ENCODE measurements around the gene PDPK1. TPM values are rescaled to one million over a fixed set of nuclear protein-coding genes. Genes with fewer than 3 reads are reported as not detected.
"Not testable (repeated sequence)": the region's sequence is repeated elsewhere in the genome, so short reads cannot be mapped to it uniquely, and the experiment has no call there.

Gene PDPK1
- total and polyA plus RNA-seq, 2 experiments from 2014 or later, result 27.1 to 29.8 TPM

GRCh38 chr16:2603165-2604015 lies 65.6 kb downstream of the PDPK1 start:
- H3K4me1 ChIP-seq (ENCODE audit: insufficient read depth), result no peaks in the 10 kb centered on the region

GRCh38 chr16:2604016-2604369 lies 66.2 kb downstream of the PDPK1 start:
- H2AFZ ChIP-seq, result peak overlapping the region; percentile 32
- peaks cover 23% of the 10 kb centered on the region for H3K79me2 ChIP-seq
- not testable (repeated sequence) for H3K27me3 ChIP-seq; H3K9me3 ChIP-seq (ENCODE audit: low read depth); H3K9me2 ChIP-seq (replicated peaks; ENCODE audit: insufficient read depth); DNase-seq (ENCODE audit: low spot score); H4K20me1 ChIP-seq (ENCODE audit: insufficient read depth, poor library complexity, severe bottlenecking); H3K36me3 ChIP-seq (replicated peaks; ENCODE audit: insufficient read depth, low read depth); H3K4me1 ChIP-seq (ENCODE audit: insufficient read depth)
- 4% methylated on average over 12 of the region's 12 CpGs for WGBS (ENCODE audit: low lambda C conversion rate, missing lambda C conversion rate)
- H3K4me3 ChIP-seq, result peak overlapping the region; percentile 83
- H3K27ac ChIP-seq, result peak overlapping the region; percentile 83
- H3K4me2 ChIP-seq, result peak overlapping the region; percentile 91

More at GRCh38 chr16:2603165-2604015, 65.6 kb downstream of the PDPK1 start:
- peak; percentile 97 for DNase-seq (ENCODE audit: low spot score)
- Histone ChIP-seq H3K27ac (peak overlapping the region; percentile 83), H2AFZ (peak overlapping the region; percentile 54), H3K4me2 (peak overlapping the region; percentile 91), H3K79me2 (peaks cover 23% of the 10 kb centered on the region), H3K36me3 (replicated peaks; ENCODE audit: insufficient read depth, low read depth) (no peaks in the 10 kb centered on the region), H3K9me2 (replicated peaks; ENCODE audit: insufficient read depth) (no peaks in the 10 kb centered on the region), H3K9me3 (ENCODE audit: low read depth) (no peaks in the 10 kb centered on the region), H4K20me1 (ENCODE audit: insufficient read depth, poor library complexity, severe bottlenecking) (no peaks in the 10 kb centered on the region), H3K4me3 (peak overlapping the region; percentile 83), H3K27me3 (no peaks in the 10 kb centered on the region)
- under 1% methylated on average over 58 of the region's 58 CpGs for WGBS (ENCODE audit: low lambda C conversion rate, missing lambda C conversion rate)
- TF ChIP-seq EZH2phosphoT487 (IDR thresholded peaks at IDR 0.05; ENCODE audit: low read depth, severe bottlenecking, unreplicated experiment), result no peak
- TF ChIP-seq EZH2 (IDR thresholded peaks at IDR 0.05; ENCODE audit: borderline replicate concordance), result no peak
- TF ChIP-seq CTCF (IDR thresholded peaks at IDR 0.05; ENCODE audit: poor library complexity), result no peak

- H3K27me3 ChIP-seq; H2AFZ ChIP-seq; DNase-seq (ENCODE audit: low spot score); H3K9me2 ChIP-seq (replicated peaks; ENCODE audit: insufficient read depth); H3K36me3 ChIP-seq (replicated peaks; ENCODE audit: insufficient read depth, low read depth); H3K4me1 ChIP-seq (ENCODE audit: insufficient read depth); H4K20me1 ChIP-seq (ENCODE audit: insufficient read depth, poor library complexity, severe bottlenecking); H3K4me3 ChIP-seq; H3K4me2 ChIP-seq; H3K27ac ChIP-seq; H3K9me3 ChIP-seq (ENCODE audit: low read depth): not testable (repeated sequence)
- no CpG with 5 or more reads among the region's 8 CpGs for WGBS (ENCODE audit: low lambda C conversion rate, missing lambda C conversion rate)
- peaks cover 30% of the 10 kb centered on the region for H3K79me2 ChIP-seq
Measured at GRCh38 chr16:2606820-2607219, 69.0 kb downstream of the PDPK1 start.

- H3K4me2 ChIP-seq; H3K4me3 ChIP-seq; H3K4me1 ChIP-seq (ENCODE audit: insufficient read depth); H3K36me3 ChIP-seq (replicated peaks; ENCODE audit: insufficient read depth, low read depth); H3K9me2 ChIP-seq (replicated peaks; ENCODE audit: insufficient read depth); H3K27ac ChIP-seq; H2AFZ ChIP-seq; H4K20me1 ChIP-seq (ENCODE audit: insufficient read depth, poor library complexity, severe bottlenecking); DNase-seq (ENCODE audit: low spot score); H3K9me3 ChIP-seq (ENCODE audit: low read depth); H3K27me3 ChIP-seq: not testable (repeated sequence)
- WGBS (ENCODE audit: low lambda C conversion rate, missing lambda C conversion rate), result 92% methylated on average over 5 of the region's 11 CpGs
- peaks cover 24% of the 10 kb centered on the region for H3K79me2 ChIP-seq
Measured at GRCh38 chr16:2609345-2609744, 71.5 kb downstream of the PDPK1 start.

- peaks cover 23% of the 10 kb centered on the region for H3K79me2 ChIP-seq
- WGBS (ENCODE audit: low lambda C conversion rate, missing lambda C conversion rate), result 96% methylated on average over 12 of the region's 12 CpGs
- no peaks in the 10 kb centered on the region for H3K27me3 ChIP-seq
- no peak overlapping the region for H3K4me3 ChIP-seq
- no peaks in the 10 kb centered on the region for H3K9me2 ChIP-seq (replicated peaks; ENCODE audit: insufficient read depth)
- no peak for DNase-seq (ENCODE audit: low spot score)
- no peak overlapping the region for H3K27ac ChIP-seq
- H4K20me1 ChIP-seq (ENCODE audit: insufficient read depth, poor library complexity, severe bottlenecking), result no peaks in the 10 kb centered on the region
- H3K36me3 ChIP-seq (replicated peaks; ENCODE audit: insufficient read depth, low read depth), result no peaks in the 10 kb centered on the region
- no peak overlapping the region for H2AFZ ChIP-seq
- H3K4me1 ChIP-seq (ENCODE audit: insufficient read depth), result no peaks in the 10 kb centered on the region
- H3K4me2 ChIP-seq, result no peak overlapping the region
- H3K9me3 ChIP-seq (ENCODE audit: low read depth), result no peaks in the 10 kb centered on the region
- TF ChIP-seq CTCF (IDR thresholded peaks at IDR 0.05; ENCODE audit: poor library complexity) (no peak), EZH2phosphoT487 (IDR thresholded peaks at IDR 0.05; ENCODE audit: low read depth, severe bottlenecking, unreplicated experiment) (no peak), EZH2 (IDR thresholded peaks at IDR 0.05; ENCODE audit: borderline replicate concordance) (no peak)
Measured at GRCh38 chr16:2609827-2610470, 72.1 kb downstream of the PDPK1 start.
